ENCODE results near the gene SLC8A3. TPM values are rescaled to one million over a fixed set of nuclear protein-coding genes. Genes with fewer than 3 reads are reported as not detected.

SLC8A3 gene
- total RNA-seq, result 70.4 TPM

DNA sequence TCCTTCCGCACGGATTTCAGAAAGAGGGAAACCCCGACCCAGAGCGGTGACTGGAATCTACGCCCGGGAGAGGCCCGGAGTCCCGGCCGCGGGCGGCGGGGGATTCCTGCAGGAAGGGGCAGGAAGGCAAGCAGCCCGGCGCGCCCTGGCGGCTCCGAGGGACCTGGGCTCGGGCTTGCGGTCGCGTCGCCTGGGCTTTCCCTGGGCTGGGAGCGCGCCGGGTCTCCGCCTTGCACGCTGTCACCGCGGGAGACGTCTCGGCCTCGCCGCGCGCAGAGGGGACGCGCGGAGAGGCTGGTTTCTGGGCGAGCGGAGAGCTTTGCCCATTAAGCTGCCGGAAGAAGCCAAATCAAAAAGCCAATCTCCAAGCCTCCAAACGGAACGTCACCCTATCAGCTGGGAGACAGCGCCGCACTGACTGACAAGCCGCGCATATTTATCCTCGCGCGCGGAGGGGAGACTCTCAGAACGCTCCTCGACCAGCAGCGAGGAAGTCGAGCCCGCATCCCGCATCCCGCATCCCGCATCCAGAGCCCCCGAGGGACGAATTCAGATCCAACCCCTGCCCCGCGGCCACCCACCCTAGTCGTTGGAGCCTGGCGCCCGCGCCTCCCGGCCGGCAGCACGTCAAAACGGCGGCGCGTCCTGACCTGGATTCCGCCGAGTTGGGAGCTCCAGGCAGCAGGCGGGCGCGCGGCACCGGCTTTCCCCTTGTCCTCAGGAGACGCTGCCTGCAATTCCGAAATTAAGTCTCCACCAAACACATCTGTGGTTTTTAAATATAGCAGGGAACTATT is at the start of gene SLC8A3:
SLC8A3 (minus strand) TSS at position 293 of the 797 bp plus-strand sequence. CDS start 20,529 bp downstream, outside the sequence.

Other genes with a start within 250 kb of the SLC8A3 start
- 54.4 TPM for gene COX16, start 170.7 kb upstream of the SLC8A3 start, total RNA-seq
- 33.7 TPM for gene SYNJ2BP, start 228.1 kb upstream of the SLC8A3 start, total RNA-seq